HCT116 (cell line): Measurements from ENCODE around the gene SEMA5B. TPM values are rescaled to one million over a fixed set of nuclear protein-coding genes. Genes with fewer than 3 reads are reported as not detected.

Source experiments
- ATAC-seq: fragments of 200-7000 bp; cut with Tn5 transposase; 2 replicates; pipeline ENCODE4 v1.9.1; 2020; ENCODE audit warnings: mild to moderate bottlenecking, moderate library complexity
- BruUV-seq: library from RNA; stranded (reverse); fragments of 400-500 nt; replicated peaks from 2 replicates; lab custom pipeline; 2021; lab: Mats Ljungman, UMichigan
- CTCF ChIA-PET: fragments of 300-600 bp; sonication (Branson Sonifier 250); formaldehyde crosslinking; loops from one replicate; lab custom pipeline; 2021; ENCODE audit warnings: antibody characterized with exemption; lab: Charles Lee
- POLR2A ChIA-PET: fragments of 300-600, 350-600 bp; sonication (Branson Sonifier 250); formaldehyde crosslinking; loops from one replicate; lab custom pipeline; 2021; ENCODE audit warnings: antibody characterized with exemption; lab: Charles Lee
- RAD21 ChIA-PET, 2 experiments: fragments of 300-600 bp; sonication (Branson Sonifier 250); formaldehyde crosslinking; loops; one replicate each; lab custom pipeline; 2023; ENCODE audit warnings: low total read pairs in 2 of 2; ENCODE audit not compliant: uncharacterized antibody in 2 of 2, unreplicated experiment in 2 of 2, low non-redundant PET in 1 of 2; lab: Charles Lee
- DNase-seq: peaks from one replicate; pipeline ENCODE4 v3.0.0-alpha.2; 2010; ENCODE audit warnings: low read depth, low spot score
- H2AFZ ChIP-seq: fragments of 200-600 bp; shearing (Covaris generic), sonication (generic); 2 replicates; pipeline ENCODE4 v1.6.1; 2017; ENCODE audit warnings: low read depth, mixed run types, mixed read lengths, antibody characterized with exemption, low read length; ENCODE audit not compliant: poor library complexity, severe bottlenecking
- H3K27ac ChIP-seq: 2 replicates; pipeline ENCODE4 v1.5.1; 2012; ENCODE audit warnings: low read depth, low read length
- H3K27me3 ChIP-seq: fragments of 200-600 bp; sonication (generic); 2 replicates; pipeline ENCODE4 v1.6.1; 2016; ENCODE audit warnings: mixed run types, low read length, mixed read lengths; ENCODE audit not compliant: insufficient read depth
- H3K36me3 ChIP-seq, 2 experiments: fragments of 200-500 bp in 1 of 2; fragments of 200-600 bp in 1 of 2; sonication (Bioruptor generic) in 1 of 2; sonication (generic) in 1 of 2; 2 replicates each; pipeline versions ENCODE4 v1.5.1 to v1.6.1; 2014 to 2016; ENCODE audit warnings: low read length in 2 of 2, inconsistent platforms in 1 of 2, mixed read lengths in 1 of 2, mixed run types in 1 of 2; ENCODE audit not compliant: insufficient read depth in 2 of 2, control insufficient read depth in 1 of 2
- H3K4me1 ChIP-seq, 2 experiments: fragments of 200-600 bp in 1 of 2; sonication (generic) in 1 of 2; 2 replicates each; pipeline versions ENCODE4 v1.5.1 to v1.6.1; 2012 to 2017; ENCODE audit warnings: low read length in 2 of 2, inconsistent platforms in 1 of 2, mild to moderate bottlenecking in 1 of 2, mixed read lengths in 1 of 2, mixed run types in 1 of 2, moderate library complexity in 1 of 2; ENCODE audit not compliant: insufficient read depth in 2 of 2, control insufficient read depth in 1 of 2
- H3K4me2 ChIP-seq: fragments of 200-600 bp; sonication (generic); 2 replicates; pipeline ENCODE4 v1.6.1; 2017; ENCODE audit warnings: mixed run types, low read length, mixed read lengths
- H3K4me3 ChIP-seq, 2 experiments: fragments of 200-600 bp in 1 of 2; sonication (generic) in 1 of 2; replicated peaks in 1 of 2; 2 replicates each; pipeline ENCODE4 v1.5.1; 2011 to 2016; ENCODE audit warnings: low read length in 2 of 2, control low read depth in 1 of 2, low read depth in 1 of 2, mild to moderate bottlenecking in 1 of 2, mixed read lengths in 1 of 2, mixed run types in 1 of 2
- H3K79me2 ChIP-seq: fragments of 200-600 bp; sonication (generic); 2 replicates; pipeline ENCODE4 v1.6.1; 2017; ENCODE audit warnings: mild to moderate bottlenecking, mixed run types, low read length, moderate library complexity, mixed read lengths; ENCODE audit not compliant: insufficient read depth
- H3K9ac ChIP-seq: fragments of 200-600 bp; sonication (generic); 2 replicates; pipeline ENCODE4 v1.6.1; 2016; ENCODE audit warnings: low read length, mixed read lengths
- H3K9me2 ChIP-seq: fragments of 200-600 bp; sonication (generic), shearing (Covaris generic); 2 replicates; pipeline ENCODE4 v1.6.1; 2017; ENCODE audit warnings: mixed run types, mild to moderate bottlenecking, moderate library complexity; ENCODE audit not compliant: insufficient read depth
- H3K9me3 ChIP-seq, 2 experiments: fragments of 200-500 bp in 1 of 2; fragments of 200-600 bp in 1 of 2; sonication (Bioruptor generic) in 1 of 2; sonication (generic) in 1 of 2; 2 replicates each; pipeline ENCODE4 v1.6.1; 2014 to 2017; ENCODE audit warnings: low read length in 2 of 2, mixed read lengths in 2 of 2, inconsistent platforms in 1 of 2, low read depth in 1 of 2, mild to moderate bottlenecking in 1 of 2, mixed run types in 1 of 2, moderate library complexity in 1 of 2; ENCODE audit not compliant: control insufficient read depth in 1 of 2, insufficient read depth in 1 of 2
- H4K20me1 ChIP-seq: fragments of 200-600 bp; sonication (generic), shearing (Covaris generic); 2 replicates; pipeline ENCODE4 v1.6.1; 2017; ENCODE audit warnings: mixed run types, mild to moderate bottlenecking, moderate library complexity; ENCODE audit not compliant: insufficient read depth
- CBX3 ChIP-seq: IDR thresholded peaks from 2 replicates; pipeline ENCODE4 v1.6.1; 2012; ENCODE audit warnings: low read depth
- ELF1 ChIP-seq: IDR thresholded peaks from 2 replicates; pipeline ENCODE4 v1.6.1; 2012; ENCODE audit warnings: low read depth, borderline replicate concordance
- EZH2phosphoT487 ChIP-seq: fragments of 200-600 bp; IDR thresholded peaks from 2 replicates; pipeline ENCODE4 v1.6.1; 2018; ENCODE audit warnings: antibody characterized with exemption, borderline replicate concordance
- JUND ChIP-seq: IDR thresholded peaks from 2 replicates; pipeline ENCODE4 v1.6.1; 2012
- POLR2A ChIP-seq: IDR thresholded peaks from 2 replicates; pipeline ENCODE4 v1.7.0; 2011; ENCODE audit warnings: borderline replicate concordance; ENCODE audit not compliant: insufficient read depth, insufficient read length; ENCODE audit errors: extremely low read depth
- POLR2AphosphoS5 ChIP-seq: IDR thresholded peaks from 2 replicates; pipeline ENCODE4 v1.6.1; 2011; ENCODE audit warnings: mild to moderate bottlenecking, low read depth, low read length, moderate library complexity
- RAD21 ChIP-seq: IDR thresholded peaks from 2 replicates; pipeline ENCODE4 v1.6.1; 2012; ENCODE audit warnings: low read depth, mild to moderate bottlenecking
- REST ChIP-seq: IDR thresholded peaks from 2 replicates; pipeline ENCODE4 v1.6.1; 2012; ENCODE audit warnings: low read depth
- SIN3A ChIP-seq: IDR thresholded peaks from 2 replicates; pipeline ENCODE4 v1.6.1; 2012; ENCODE audit warnings: low read depth
- SP1 ChIP-seq: IDR thresholded peaks from 2 replicates; pipeline ENCODE4 v1.6.1; 2012; ENCODE audit warnings: low read depth
- SRF ChIP-seq: IDR thresholded peaks from 2 replicates; pipeline ENCODE4 v1.6.1; 2012; ENCODE audit warnings: low read depth
- YY1 ChIP-seq: IDR thresholded peaks from 2 replicates; pipeline ENCODE4 v1.6.1; 2011; ENCODE audit warnings: low read length, low read depth, moderate library complexity, mild to moderate bottlenecking; ENCODE audit not compliant: insufficient replicate concordance; ENCODE audit errors: extremely low read depth
- ZNF274 ChIP-seq: fragments of 200-500 bp; sonication (Bioruptor generic); IDR thresholded peaks from 2 replicates; pipeline ENCODE4 v1.6.1; 2014; ENCODE audit warnings: mild to moderate bottlenecking, low read depth, low read length, inconsistent platforms
- intact Hi-C: fragments of 100-400 bp; cut with micrococcal nuclease; formaldehyde crosslinking; loops from 2 replicates; pipeline ENCODE4 v1.10.0; 2022
- total RNA-seq: library from RNA; stranded (reverse); gene quantifications from one replicate; pipeline ENCODE4 v1.2.1, GENCODE V29; 2021; ENCODE audit not compliant: unreplicated experiment
- TF ChIP-seq, protein P1 (sequence below): IDR thresholded peaks from 2 replicates; pipeline ENCODE4 v1.6.1; 2011; ENCODE audit warnings: mild to moderate bottlenecking, low read length, moderate library complexity; ENCODE audit not compliant: insufficient replicate concordance; ENCODE audit errors: extremely low read depth
- TF ChIP-seq, protein P2 (sequence below): IDR thresholded peaks from 2 replicates; pipeline ENCODE4 v1.6.1; 2012

SEMA5B gene
- total RNA-seq, 1 experiment from 2014 or later = 0.15 TPM

DNA sequence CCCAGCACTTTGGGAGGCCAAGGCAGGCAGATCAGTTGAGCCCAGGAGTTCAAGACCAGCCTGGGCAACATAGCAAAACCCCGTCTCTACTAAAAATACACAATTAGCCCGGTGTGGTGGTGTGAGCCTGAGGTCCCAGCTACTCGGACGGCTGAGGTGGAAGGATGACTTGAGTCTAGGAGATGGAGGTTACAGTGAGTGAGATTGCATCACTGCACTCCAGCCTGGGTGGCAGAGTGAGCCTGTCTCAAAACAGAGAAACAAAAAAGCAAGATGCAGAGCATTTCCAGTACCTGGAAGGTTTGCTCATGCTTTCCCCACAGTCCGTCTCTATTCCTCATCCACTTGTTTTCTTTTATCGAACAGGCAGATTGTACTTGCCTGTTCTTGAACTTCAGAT, 35.5 kb upstream of the SEMA5B start:
- Histone ChIP-seq H3K4me1 (peaks cover 0 to 7% of the 10 kb centered on the region in 2 experiments; a peak in 3 of 4 replicates), H2AFZ (no peak overlapping the region), H3K4me3 (no peak overlapping the region), H3K36me3 (no peaks in the 10 kb centered on the region), H4K20me1 (no peaks in the 10 kb centered on the region), H3K27ac (no peak overlapping the region), H3K9me3 (no peaks in the 10 kb centered on the region), H3K9ac (no peak overlapping the region), H3K79me2 (peaks cover 12% of the 10 kb centered on the region), H3K9me2 (no peaks in the 10 kb centered on the region), H3K27me3 (no peaks in the 10 kb centered on the region), H3K4me2 (no peak overlapping the region)
- no TSS peak for BruUV-seq
- ChIA-PET RAD21 (no interaction called here), CTCF (no interaction called here)
- intact Hi-C loops = no loop called here
- ATAC-seq = no peak
- no peak for DNase-seq
- TF ChIP-seq ZNF274 (no peak), JUND (no peak), ELF1 (no peak), POLR2AphosphoS5 (no peak), YY1 (no peak), POLR2A (no peak)
- TF ChIP-seq, all 23 proteins: peak for 0
- POLR2A ChIA-PET = no interaction called here

DNA sequence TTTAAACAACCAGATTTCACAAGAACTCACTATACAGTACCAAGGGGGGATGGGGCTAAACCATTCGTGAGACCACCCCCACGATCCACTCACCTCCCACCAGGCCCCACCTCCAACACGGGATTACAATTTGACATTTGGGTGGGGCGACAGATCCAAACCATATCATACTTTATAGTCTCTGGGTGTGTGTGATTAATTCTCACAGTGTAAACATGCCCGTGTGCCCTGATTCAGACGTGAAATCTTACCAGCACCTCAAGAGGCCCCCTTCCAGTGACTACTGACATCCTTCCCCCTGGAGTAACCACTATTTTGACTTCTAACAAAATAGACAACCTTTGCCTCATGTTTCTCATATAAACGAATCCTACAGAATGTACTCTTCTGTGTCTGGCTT, 34.3 kb upstream of the SEMA5B start:
- ChIA-PET POLR2A (no interaction called here), RAD21 (no interaction called here)
- Histone ChIP-seq H4K20me1 (no peaks in the 10 kb centered on the region), H3K9ac (no peak overlapping the region), H3K4me1 (peaks cover 0 to 12% of the 10 kb centered on the region in 2 experiments; a peak in 3 of 4 replicates), H3K4me2 (no peak overlapping the region), H3K4me3 (no peak overlapping the region), H3K9me2 (no peaks in the 10 kb centered on the region), H3K9me3 (no peaks in the 10 kb centered on the region), H2AFZ (no peak overlapping the region), H3K36me3 (no peaks in the 10 kb centered on the region), H3K27me3 (no peaks in the 10 kb centered on the region)
- no TSS peak for BruUV-seq
- DNase-seq (no peak), ATAC-seq (no peak)
- intact Hi-C loops = no loop called here
- no peak for TF ChIP-seq POLR2A
- no peak for TF ChIP-seq SIN3A
- TF ChIP-seq RAD21 = no peak
- TF ChIP-seq ZNF274 = no peak
- no peak for TF ChIP-seq SRF
- no peak for TF ChIP-seq POLR2AphosphoS5
- TF ChIP-seq REST = no peak
- no peak for TF ChIP-seq EZH2phosphoT487
- TF ChIP-seq SP1 = no peak
- TF ChIP-seq, protein P1, sequence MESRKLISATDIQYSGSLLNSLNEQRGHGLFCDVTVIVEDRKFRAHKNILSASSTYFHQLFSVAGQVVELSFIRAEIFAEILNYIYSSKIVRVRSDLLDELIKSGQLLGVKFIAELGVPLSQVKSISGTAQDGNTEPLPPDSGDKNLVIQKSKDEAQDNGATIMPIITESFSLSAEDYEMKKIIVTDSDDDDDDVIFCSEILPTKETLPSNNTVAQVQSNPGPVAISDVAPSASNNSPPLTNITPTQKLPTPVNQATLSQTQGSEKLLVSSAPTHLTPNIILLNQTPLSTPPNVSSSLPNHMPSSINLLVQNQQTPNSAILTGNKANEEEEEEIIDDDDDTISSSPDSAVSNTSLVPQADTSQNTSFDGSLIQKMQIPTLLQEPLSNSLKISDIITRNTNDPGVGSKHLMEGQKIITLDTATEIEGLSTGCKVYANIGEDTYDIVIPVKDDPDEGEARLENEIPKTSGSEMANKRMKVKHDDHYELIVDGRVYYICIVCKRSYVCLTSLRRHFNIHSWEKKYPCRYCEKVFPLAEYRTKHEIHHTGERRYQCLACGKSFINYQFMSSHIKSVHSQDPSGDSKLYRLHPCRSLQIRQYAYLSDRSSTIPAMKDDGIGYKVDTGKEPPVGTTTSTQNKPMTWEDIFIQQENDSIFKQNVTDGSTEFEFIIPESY = no peak
- TF ChIP-seq CBX3 = no peak
- TF ChIP-seq YY1 = no peak
- TF ChIP-seq, protein P2, sequence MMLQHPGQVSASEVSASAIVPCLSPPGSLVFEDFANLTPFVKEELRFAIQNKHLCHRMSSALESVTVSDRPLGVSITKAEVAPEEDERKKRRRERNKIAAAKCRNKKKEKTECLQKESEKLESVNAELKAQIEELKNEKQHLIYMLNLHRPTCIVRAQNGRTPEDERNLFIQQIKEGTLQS = no peak
- TF ChIP-seq, all 23 proteins: peak for 0
- CTCF ChIA-PET = no interaction called here
- H3K27ac ChIP-seq = no peak overlapping the region
- peaks cover under 1% of the 10 kb centered on the region; the same call in 1 of the 2 replicates for H3K79me2 ChIP-seq
